IPS DF 6.9 (cell line): Measurements from ENCODE around the gene SLC35B1.
"Not testable (repeated sequence)": the region's sequence is repeated elsewhere in the genome, so short reads cannot be mapped to it uniquely, and the experiment has no call there.

Experiments used
- DNase-seq: peaks from one replicate; pipeline ENCODE4 v3.0.0-alpha.2; 2013; ENCODE audit warnings: low read depth, low spot score
- H3K27ac ChIP-seq: one replicate; pipeline ENCODE4 v1.5.1; 2013; ENCODE audit warnings: low read length, control low read depth
- H3K27me3 ChIP-seq: 2 replicates; pipeline ENCODE4 v1.6.1; 2013; ENCODE audit warnings: mild to moderate bottlenecking, low read length; ENCODE audit not compliant: control insufficient read depth, insufficient read depth
- H3K36me3 ChIP-seq: 2 replicates; pipeline ENCODE4 v1.6.1; 2013; ENCODE audit warnings: low read length; ENCODE audit not compliant: control insufficient read depth, insufficient read depth
- H3K4me1 ChIP-seq: 2 replicates; pipeline ENCODE4 v1.6.1; 2013; ENCODE audit warnings: low read length; ENCODE audit not compliant: control insufficient read depth, insufficient read depth
- H3K4me3 ChIP-seq: 2 replicates; pipeline ENCODE4 v1.5.1; 2013; ENCODE audit warnings: mild to moderate bottlenecking, low read length
- H3K9me3 ChIP-seq: 2 replicates; pipeline ENCODE4 v1.6.1; 2013; ENCODE audit warnings: low read length, inconsistent platforms; ENCODE audit not compliant: control insufficient read depth, insufficient read depth
- WGBS: extraction: QIAGEN DNeasy Blood & Tissue Kit; methylation state at CpG from one replicate; pipeline ENCODE4 v1.1.7; 2013; ENCODE audit warnings: mixed read lengths, missing lambda C conversion rate; ENCODE audit not compliant: insufficient read length, insufficient coverage; 5-methylcytosine and 5-hydroxymethylcytosine counted together

SLC35B1 gene

DNA sequence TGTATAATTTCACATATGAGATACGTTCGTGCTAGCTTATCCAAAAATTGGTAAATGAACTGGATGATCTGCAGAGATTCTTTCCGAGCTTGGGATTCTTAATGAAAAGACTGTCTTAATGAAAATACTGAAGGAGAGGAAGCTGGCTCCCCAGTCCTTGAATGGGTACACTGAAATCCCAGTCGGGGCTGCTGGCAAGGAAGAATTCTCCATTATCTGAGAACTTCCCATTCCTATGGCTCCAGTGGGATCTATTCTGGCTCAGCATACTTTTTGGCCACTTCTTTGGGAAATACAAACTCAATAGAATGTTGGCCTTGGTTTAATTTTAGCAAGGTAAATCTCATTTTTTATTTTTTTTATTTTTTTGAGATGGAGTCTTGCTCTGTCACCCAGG, 23.7 kb upstream of the SLC35B1 start:
- Histone ChIP-seq H3K27me3 (no peaks in the 10 kb centered on the region), H3K36me3 (peaks cover 4% of the 10 kb centered on the region; the same call in 1 of the 2 replicates), H3K9me3 (no peaks in the 10 kb centered on the region), H3K4me3 (no peak overlapping the region), H3K4me1 (no peaks in the 10 kb centered on the region), H3K27ac (no peak overlapping the region)
- WGBS = no CpG with 5 or more reads among the region's 4 CpGs
- DNase-seq = no peak

DNA sequence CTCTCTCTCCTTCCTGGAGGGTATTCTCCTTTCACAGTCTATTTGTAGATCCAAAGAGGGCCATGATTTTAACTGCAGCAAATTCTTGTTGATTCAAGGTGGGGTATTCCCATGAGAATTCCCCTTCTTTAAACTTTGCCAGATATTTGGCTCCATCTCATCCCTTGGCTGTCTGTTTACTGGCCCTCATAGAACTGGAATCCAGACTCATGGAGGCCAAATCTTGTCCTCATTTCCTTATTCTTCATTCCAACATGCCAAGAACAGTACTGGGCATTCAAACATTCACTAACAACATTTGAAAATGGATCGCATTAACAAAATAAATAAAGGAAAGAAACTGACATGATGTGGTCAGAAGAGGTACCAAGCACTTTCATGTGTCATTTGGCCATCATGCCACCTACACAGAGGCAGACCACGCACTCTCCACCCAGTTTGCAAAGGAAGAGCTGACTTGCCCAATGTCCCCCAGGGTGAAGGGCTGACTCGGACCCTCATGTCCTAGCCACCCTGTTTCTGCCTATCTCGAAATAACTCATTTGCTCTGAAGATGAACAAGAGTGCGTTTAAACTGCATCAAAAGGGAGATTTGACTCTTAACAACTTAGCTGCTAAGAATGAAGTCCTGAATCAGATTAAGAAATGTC, 23.1 kb upstream of the SLC35B1 start:
- no CpG with 5 or more reads among the region's 5 CpGs for WGBS
- Histone ChIP-seq H3K9me3 (no peaks in the 10 kb centered on the region), H3K4me3 (no peak overlapping the region), H3K4me1 (no peaks in the 10 kb centered on the region), H3K27ac (no peak overlapping the region), H3K36me3 (peaks cover 4% of the 10 kb centered on the region; the same call in 1 of the 2 replicates), H3K27me3 (no peaks in the 10 kb centered on the region)
- DNase-seq = no peak

DNA sequence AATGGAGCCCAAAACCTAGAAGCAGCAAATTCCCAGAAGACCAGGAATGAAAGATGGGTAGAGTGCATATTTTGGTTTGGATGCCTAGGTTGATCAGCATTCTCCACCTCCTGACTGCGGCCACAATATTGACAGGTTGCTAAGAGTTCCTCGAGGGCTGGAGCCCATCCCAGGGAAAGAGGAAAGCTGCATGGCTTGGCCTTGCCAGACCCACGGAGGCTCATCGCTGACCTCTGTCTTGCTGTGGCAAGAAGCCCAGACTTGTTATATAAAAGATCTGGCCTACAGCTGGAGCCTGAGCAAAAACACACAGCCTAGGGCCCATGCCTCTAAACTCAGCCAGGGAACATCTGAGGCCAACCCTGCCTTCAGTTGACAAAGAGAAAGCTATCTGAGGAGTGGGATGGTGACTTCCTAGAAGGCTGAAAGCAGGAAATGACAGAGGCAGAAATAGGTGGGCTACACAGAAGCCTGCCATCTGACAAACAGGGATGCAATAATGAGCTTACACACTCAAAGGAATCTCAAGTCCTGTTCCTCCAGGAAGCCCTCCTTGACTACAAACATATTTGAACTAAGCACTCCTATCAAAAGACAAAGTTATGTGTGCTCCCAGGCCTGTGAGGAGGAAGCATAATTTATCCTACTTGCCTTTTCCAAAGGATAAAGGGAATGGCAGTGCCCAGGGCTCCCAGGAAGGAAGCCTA, 22.5 kb upstream of the SLC35B1 start:
- Histone ChIP-seq H3K36me3 (peaks cover 4% of the 10 kb centered on the region; the same call in 1 of the 2 replicates), H3K27me3 (no peaks in the 10 kb centered on the region)
- no peak for DNase-seq

DNA sequence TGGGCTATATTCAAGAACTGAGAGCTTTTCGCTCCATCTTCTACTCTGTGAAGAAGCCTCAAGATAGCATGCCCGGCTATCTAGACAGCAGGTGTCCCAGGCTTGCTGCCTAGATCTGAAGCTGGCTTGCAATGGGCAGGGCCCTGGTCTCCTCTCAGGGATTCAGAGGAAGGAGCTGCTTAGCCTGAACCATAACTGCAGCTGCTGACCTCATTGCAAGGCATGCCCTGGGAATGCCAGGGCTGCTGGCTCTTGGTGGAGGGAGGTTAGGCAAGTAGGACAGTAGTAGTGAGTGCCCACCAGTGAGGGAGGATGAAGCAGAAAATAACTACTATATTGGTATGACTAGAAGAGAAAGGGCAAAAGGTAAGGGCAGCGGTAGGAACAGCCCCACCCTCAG, 21.3 kb upstream of the SLC35B1 start:
- Histone ChIP-seq H3K4me3 (no peak overlapping the region), H3K4me1 (no peaks in the 10 kb centered on the region), H3K36me3 (peaks cover 4% of the 10 kb centered on the region; the same call in 1 of the 2 replicates), H3K9me3 (no peaks in the 10 kb centered on the region), H3K27ac (no peak overlapping the region), H3K27me3 (no peaks in the 10 kb centered on the region)
- DNase-seq = no peak
- WGBS = no CpG with 5 or more reads among the region's 3 CpGs

More for the DNA sequence above, 22.5 kb upstream of the SLC35B1 start:
- H3K9me3 ChIP-seq = no peaks in the 10 kb centered on the region
- H3K27ac ChIP-seq = no peak overlapping the region
- no peak overlapping the region for H3K4me3 ChIP-seq
- H3K4me1 ChIP-seq = no peaks in the 10 kb centered on the region
- WGBS = no CpG with 5 or more reads among the region's 4 CpGs

DNA sequence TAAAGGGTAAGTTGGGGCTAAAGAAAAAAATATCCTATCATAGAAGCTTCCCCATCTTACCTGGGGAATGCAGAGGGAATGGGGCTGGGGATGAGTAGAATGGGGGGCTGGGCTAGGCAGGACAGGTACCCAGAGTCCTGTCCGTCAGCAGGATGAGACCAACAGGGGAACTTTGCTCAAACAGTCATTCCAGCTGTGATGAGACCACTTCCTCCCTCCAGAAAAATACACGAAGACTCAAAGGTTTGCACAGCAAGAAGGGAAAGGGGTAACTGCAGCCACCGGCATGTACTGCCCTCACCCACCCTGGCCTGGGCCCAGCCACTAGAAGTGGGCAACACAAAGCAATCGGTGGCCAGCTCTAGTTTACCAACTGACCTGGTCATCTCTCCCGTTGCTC, 20.7 kb upstream of the SLC35B1 start:
- Histone ChIP-seq H3K9me3 (no peaks in the 10 kb centered on the region), H3K4me1 (no peaks in the 10 kb centered on the region), H3K27me3 (no peaks in the 10 kb centered on the region), H3K36me3 (peaks cover 4% of the 10 kb centered on the region; the same call in 1 of the 2 replicates), H3K4me3 (no peak overlapping the region), H3K27ac (no peak overlapping the region)
- DNase-seq = no peak
- WGBS = no CpG with 5 or more reads among the region's 5 CpGs

DNA sequence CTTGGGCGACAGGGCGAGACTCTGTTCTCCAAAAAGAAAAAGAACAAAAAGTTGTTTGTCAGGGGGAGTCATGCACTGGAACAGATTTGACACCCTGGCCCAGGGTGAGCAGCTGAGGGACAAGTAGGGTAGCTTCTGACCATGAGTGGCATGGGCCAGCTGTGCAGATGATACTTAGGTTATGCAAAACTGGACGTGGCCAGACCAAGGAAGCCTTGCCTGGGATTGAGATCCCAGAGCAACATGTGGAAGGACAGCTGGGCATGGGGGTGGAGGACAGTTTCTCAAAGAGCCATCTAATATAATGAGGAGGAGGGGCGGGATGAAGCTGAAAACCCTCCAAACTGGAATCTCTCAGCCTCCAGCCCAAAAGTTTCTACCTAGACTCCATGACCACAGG, 19.6 kb upstream of the SLC35B1 start:
- no peak for DNase-seq
- Histone ChIP-seq H3K27ac (no peak overlapping the region), H3K9me3 (no peaks in the 10 kb centered on the region), H3K4me3 (no peak overlapping the region), H3K27me3 (no peaks in the 10 kb centered on the region), H3K4me1 (no peaks in the 10 kb centered on the region), H3K36me3 (peaks cover 4% of the 10 kb centered on the region; the same call in 1 of the 2 replicates)
- no CpG with 5 or more reads among the region's 4 CpGs for WGBS

DNA sequence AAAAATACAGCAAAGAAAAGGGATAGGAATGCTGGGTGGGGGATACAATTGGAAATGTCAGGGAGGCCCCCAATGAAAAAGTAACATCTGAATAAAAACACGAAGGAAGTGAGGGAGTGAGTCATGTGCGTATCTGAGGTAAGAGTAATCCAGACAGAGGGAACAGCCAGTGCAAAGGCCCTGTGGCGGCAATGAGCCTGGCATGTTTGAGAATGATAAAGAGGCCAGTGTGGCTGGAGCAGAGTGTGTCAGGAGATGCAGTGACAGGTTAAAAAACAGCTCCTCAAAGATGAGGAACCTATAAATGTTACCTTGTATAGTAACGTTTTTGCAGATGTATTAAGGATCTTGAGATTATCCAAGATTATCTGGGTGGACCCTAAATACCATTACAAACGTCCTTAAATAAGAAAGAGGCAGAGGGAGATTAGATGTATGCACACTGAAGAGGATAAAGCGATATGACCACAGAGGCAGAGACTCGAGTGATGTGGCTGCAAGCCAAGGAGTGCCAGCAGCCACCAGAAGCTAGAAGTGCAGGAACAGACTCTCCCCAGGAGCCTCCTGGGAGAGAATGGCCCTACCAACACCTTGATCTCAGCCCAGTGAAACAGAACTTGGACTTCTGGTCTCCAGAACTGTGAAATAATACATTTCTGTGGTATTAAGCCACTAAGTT, 17.8 kb upstream of the SLC35B1 start:
- H3K4me1 ChIP-seq = no peaks in the 10 kb centered on the region
- H3K36me3 ChIP-seq = peaks cover 6% of the 10 kb centered on the region; the same call in 1 of the 2 replicates
- no peaks in the 10 kb centered on the region for H3K27me3 ChIP-seq
- H3K4me3 ChIP-seq = no peak overlapping the region
- DNase-seq = no peak
- no peaks in the 10 kb centered on the region for H3K9me3 ChIP-seq
- no peak overlapping the region for H3K27ac ChIP-seq
- no CpG with 5 or more reads among the region's 7 CpGs for WGBS

DNA sequence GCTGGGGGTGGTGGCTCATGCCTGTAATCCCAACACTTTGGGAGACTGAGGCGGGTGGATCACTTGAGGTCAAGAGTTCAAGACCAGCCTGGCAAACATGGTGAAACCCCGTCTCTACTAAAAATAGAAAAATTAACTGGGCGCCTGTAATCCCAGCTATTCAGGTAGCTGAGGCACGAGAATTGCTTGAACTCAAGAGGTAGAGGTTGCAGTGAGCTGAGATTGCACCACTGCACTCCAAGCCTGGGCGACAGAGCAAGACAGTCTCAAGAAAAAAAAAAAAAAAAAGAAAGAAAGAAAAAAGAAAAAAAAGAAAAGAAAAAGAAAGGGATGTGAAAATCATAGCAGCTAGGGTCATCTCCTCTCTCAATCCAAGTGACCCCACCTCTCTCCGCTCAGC, 16.8 kb upstream of the SLC35B1 start:
- not testable (repeated sequence) for H3K27ac ChIP-seq, H3K27me3 ChIP-seq, H3K4me3 ChIP-seq, H3K9me3 ChIP-seq, H3K4me1 ChIP-seq, H3K36me3 ChIP-seq, DNase-seq
- WGBS = no CpG with 5 or more reads among the region's 6 CpGs

DNA sequence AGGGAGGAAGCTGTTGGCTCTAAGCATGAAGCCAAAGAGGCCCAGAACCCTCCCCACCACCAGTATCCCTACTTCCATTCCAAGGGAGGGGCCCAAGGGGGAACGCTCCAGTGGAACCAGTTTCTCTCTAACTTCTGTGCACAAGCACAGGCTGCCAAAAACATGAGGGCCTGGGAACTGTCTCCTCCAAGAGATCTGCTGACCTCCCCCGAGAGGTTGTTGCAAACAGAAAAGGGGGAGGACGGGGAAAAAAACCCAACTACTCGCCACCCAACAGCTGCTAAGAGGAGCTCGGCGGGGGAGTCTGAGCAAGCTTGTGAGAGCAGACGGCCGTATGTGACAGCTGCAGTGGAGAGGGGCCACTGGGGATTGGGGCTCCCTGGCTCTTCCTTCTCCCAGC, 15.7 kb upstream of the SLC35B1 start:
- Histone ChIP-seq H3K27ac (no peak overlapping the region), H3K4me1 (no peaks in the 10 kb centered on the region), H3K9me3 (no peaks in the 10 kb centered on the region), H3K36me3 (peaks cover 7% of the 10 kb centered on the region; the same call in 1 of the 2 replicates), H3K27me3 (no peaks in the 10 kb centered on the region), H3K4me3 (no peak overlapping the region)
- DNase-seq = no peak
- no CpG with 5 or more reads among the region's 8 CpGs for WGBS

DNA sequence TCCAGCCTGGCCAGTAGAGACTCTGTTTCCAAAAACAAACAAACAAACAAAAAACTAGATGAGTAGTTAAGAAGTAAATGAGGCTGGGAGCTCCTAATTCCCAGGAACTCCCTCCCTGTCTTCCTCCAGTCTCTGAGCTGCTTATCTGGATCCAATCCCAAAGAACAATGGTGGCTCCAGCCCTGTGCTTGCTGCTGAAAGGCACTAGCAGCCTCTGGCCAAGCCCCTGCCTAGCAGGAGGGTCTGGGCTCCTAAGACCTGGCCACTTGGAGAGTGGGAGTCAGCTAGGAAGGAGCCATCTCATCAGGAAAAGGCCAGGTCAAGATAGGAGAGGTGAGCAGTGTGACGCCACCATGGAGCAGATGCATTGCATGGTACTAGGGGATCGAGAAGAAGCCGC, 14.3 kb upstream of the SLC35B1 start:
- no peaks in the 10 kb centered on the region for H3K9me3 ChIP-seq
- H3K36me3 ChIP-seq = peaks cover 14% of the 10 kb centered on the region
- no peaks in the 10 kb centered on the region for H3K27me3 ChIP-seq
- H3K4me1 ChIP-seq = no peaks in the 10 kb centered on the region
- DNase-seq = no peak
- no CpG with 5 or more reads among the region's 3 CpGs for WGBS
- H3K4me3 ChIP-seq = no peak overlapping the region
- H3K27ac ChIP-seq = no peak overlapping the region
